GDM1 (cell line): ENCODE data around the gene CAMK2B.

Experiments
- DNase-seq: peaks from one replicate; lab custom pipeline; 2025; lab: John Stamatoyannopoulos, UW

CAMK2B gene

GRCh38 chr7:44286618-44287487 lies 38.5 kb downstream of the CAMK2B start:
- DNase-seq: no peak

DNA sequence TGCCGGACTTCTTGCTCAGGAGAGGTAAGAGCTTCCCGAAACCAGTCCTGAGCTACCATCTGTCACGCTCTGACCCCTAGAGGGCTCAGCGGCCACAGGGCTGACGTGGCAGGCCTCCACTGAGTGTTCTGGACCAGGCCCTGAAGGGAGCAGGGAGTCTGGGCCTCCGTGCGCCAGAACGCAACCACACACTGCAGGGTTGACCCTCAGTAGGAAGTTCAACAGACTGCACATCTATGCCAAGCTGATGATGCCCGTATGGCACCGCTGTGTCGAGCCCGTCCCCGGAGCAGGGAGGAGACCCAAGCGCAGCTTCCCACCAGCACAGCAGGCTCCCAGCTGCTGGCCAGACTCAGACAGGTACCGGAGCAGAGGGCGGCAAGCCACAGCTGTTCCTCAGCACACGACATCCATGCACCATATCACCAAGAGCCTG lies 39.2 kb downstream of the CAMK2B start:
- DNase-seq: no peak

DNA sequence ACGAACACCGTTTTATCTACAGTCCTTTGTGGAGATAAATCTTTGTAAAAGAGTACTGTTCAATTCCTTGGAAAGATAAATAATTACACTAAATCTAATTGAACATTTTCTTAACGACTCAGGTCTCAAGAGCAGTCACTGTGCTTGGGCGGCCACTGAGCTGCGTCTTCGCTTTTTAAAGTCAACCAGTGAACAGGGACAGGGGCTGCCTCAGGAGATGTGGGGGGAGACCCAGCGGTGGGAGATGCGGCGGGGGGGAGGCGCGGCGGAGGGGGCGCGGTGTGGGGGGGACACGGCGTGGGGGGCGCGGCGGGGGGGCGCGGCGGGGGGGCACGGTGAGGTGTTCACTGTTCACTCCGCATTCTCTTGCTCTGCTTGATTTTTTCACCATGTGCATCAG lies 39.8 kb downstream of the CAMK2B start:
- no peak for DNase-seq

DNA sequence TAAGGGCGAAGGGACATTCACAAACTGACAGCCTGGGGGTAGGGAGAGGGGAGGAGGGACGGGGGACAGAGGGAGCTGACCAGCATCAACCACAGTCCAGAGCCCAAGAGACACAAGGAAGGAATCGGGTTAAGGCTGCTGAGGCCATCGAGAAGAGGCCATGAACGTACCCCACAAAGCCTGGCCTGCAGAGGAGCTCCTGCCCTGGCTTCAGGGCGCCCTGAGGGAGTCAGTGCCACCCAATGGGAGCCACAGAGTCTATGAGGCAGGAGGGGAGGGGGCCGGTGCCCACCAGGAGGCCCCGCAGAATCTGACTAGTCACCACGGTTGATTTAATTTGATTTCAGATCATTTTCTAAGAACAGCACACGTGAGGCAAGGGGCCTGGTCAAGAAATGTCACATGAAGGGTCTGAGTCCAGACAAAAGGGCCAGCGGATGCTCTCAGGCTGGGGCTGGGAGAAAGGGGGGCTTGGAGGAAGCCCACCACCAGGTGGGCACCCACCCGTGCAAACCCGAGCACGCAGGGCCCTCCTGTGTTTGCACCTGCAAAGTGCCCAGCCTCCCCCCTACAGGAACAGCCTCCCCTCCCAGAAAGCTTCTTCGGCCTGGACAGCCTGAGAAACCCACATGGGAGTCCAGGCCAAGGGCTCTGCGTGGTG lies 40.4 kb downstream of the CAMK2B start:
- DNase-seq: no peak

DNA sequence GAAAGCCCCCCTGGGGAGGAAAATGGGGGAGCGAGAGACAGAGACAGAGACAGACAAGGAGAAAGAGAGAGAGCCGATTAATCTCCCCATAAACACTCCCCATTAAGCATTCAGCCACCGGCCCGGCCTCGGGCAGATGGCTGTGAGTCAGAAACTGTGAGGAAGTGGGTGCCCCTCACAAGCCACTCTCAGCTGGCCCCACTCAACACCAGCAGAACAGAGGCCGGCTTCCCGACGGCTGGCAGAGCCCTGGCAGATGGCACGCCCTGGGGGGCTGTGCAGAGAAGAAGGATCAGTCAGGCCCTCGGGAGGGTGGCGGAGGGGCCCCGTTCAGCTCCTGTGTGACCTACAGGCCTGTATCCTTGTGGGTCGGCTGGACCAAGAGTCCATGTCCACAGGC lies 41.2 kb downstream of the CAMK2B start:
- DNase-seq: no peak

GRCh38 chr7:44283381-44284211 lies 41.8 kb downstream of the CAMK2B start:
- no peak for DNase-seq

DNA sequence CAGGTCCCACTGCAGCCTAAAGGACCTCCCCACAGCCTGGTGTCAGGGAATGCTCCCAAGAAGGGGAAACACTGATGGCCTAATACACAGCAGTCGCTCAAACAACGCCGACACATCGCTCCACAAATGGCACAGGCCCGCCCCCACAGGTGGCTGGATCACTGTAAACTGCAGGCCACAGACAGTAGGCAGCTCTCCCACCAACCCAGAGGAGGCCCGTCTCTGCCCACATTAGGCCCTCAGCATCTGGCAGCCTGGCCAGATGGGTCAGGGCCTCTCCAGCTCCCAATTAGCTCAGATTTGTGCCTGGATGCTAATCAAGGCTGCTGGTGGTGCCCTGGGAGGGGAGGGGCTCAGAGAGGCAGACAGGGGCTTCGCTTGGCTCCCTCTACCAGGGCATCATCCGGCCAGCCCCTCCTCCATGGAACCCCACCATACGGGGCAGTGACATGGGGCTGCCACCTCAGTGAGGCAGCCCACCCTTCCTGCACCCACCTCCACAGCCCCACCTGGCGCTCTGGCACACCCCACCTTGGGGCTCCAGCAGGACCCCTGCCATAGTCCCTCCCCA lies 42.7 kb downstream of the CAMK2B start:
- DNase-seq: no peak

- no peak for DNase-seq
Measured at GRCh38 chr7:44281811-44282600, 43.4 kb downstream of the CAMK2B start.

DNA sequence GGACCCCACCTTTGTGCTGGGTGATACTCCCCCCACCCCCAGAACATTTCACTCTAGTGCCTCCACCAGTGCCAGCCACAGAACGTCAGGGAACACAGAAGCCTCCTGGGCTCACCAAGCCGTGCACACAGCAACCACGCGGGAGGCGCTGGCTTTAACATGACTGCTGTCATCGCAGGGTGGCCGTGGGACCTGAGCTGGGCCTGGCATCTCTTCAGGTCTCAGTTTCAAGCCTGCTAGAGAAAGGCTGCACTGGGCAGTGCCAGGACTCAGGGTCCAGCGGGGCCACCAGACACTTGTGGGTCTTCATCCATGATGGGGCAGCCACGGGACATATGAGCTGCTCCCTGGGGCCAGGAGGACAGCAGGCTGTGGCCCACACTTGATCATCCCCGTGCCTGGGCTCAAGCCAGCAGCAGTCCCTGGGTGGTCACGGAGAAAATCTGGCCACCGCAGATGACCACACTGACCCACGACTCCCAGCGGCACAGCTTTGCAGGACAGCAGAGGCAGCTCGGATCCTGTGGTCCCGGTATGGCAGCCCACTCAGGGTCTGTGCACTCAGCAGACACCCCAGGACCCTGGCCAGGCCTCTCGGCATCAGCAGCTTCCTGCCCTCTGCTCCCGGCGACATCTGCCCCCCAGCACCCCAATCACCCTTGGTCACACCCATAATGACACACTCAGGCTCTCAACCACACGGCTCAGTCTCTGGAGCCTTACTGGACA lies 44.2 kb downstream of the CAMK2B start:
- no peak for DNase-seq

GRCh38 chr7:44280636-44280992 lies 44.8 kb downstream of the CAMK2B start:
- no peak for DNase-seq

DNA sequence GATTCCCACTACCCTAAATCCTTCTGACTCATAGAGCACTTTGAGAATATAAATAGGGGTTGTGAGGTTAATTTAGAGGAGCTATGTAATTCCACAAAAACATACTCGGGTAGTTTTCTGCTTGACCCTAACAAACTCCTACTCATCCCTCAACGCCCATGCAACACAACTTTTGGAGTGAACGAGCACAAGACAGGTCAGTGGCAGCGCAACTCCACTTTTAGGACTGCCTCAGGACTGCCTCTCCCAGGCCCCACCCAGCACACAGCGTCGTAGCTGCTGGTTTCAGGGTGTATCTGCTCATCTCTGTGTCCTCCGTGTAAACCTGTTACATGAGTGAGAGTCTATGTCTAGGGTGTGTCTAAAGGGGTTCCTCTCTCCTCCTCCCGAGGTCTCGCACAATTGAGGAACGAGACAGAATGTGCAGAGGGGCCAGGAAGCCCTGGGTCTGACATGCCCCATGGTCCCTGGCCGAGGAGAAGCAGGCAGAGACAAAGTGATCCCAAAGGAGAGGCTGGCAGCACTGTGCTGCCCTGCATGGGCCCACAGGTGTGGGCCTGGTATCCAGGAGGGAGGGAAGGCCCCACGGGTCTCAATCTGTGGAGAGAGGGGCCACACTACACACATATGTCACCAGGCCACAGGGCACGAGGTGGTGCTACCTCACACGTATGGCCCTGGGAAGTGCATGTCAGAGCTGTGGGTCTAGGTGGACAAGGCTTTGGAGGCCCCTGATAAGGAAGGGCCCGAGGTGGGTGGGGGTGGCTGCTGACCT lies 45.5 kb downstream of the CAMK2B start:
- DNase-seq: no peak

DNA sequence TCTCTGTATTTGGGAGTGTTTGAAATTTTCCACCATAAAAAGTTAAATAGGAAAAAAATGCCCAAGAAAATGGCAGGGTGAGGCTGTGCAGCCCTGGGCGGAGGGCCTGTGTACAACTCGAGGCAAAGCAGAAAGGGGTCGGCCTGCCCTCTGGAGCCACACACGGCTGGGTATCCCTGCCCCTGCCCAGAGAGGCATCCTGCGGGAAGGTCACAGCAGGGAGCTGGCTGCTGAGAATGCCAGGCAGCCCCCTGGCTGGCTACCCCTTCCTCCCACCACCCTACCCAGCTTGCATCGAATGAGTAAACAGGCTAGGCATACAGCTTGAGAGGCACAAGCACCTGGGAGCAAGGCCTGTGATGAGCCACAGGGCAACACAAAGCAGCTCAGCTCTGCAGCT lies 46.1 kb downstream of the CAMK2B start:
- no peak for DNase-seq

GRCh38 chr7:44278451-44279161 lies 46.8 kb downstream of the CAMK2B start:
- DNase-seq: no peak

- no peak for DNase-seq
Measured at GRCh38 chr7:44277851-44278250, 47.5 kb downstream of the CAMK2B start.

DNA sequence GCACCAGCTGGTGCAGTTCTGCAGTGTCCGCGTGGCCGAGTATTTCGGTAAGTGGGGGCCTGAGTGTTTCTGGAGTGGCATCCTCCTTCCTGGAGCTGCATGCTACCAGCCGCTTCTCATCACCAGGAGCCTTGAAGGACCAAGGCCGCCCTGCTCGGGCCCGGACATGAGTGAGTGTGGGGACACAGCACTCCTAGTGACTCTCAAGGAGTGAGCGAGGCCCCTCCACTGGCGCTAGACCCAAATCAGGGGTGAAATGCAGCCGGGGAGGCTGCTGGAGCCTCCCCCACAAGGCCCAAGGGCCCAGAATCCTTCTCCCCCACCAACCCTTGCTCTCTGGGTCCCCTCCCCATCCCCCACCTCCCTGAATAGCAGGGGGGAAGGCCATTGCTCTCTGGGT lies 48.0 kb downstream of the CAMK2B start:
- no peak for DNase-seq

DNA sequence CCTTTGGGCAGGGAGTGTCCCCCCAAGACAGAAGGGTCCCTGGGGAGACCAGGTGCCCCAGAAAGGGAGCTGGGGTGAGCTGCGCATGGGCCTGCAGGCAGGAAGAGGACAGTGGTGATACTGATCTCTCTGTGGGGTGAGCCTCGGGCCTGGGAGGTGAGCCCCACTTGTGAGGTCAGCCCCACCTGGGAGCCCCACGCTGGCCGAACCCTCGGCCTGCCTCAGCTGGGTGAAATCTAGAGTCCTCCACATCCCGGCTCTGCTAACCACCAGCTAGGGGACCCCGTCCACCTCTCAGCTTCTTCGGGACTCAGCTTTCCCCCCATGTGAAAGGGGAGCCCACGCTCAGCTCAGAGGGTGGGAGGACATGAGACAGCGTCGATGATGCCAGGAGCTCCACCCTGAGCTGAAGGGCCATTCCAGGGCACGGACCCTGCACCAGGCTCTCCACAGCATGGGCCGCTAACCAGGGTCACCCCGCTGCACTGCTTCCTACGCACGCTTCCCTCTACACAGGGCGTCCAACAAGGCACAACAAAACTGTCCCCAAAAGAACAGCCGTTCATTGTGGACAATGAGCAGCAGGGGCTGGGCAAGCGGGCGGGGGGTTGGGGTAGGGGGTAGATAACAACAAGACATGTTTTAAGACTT lies 48.7 kb downstream of the CAMK2B start:
- DNase-seq: no peak

- DNase-seq: no peak
Measured at GRCh38 chr7:44275957-44276570, 49.3 kb downstream of the CAMK2B start.

GRCh38 chr7:44275146-44275545 lies 50.2 kb downstream of the CAMK2B start:
- DNase-seq: no peak

DNA sequence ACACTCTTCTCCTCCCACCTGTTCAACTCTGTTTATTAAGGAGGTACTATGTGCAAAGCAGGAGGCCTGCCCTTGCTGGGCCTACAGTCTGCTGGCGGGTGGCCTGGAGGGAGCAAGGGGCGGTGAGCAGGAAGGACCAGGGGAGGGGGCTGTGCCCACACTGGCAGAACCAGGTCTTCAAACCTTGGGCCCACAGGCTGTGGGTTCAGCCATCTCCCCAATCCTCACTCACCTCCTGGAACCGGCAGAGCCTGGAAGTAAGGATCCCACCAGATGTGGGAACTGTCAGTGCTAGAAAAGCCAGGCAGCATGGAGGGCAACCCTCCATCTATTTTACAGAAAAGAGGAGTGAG lies 50.8 kb downstream of the CAMK2B start:
- no peak for DNase-seq
